Fibroblast of mammary gland (primary cell): ENCODE measurements around the gene GMDS.

ENCODE experiments used
- DNase-seq: peaks from one replicate; pipeline ENCODE4 v3.0.0-alpha.2; 2010; ENCODE audit warnings: low read depth
- H3K4me3 ChIP-seq: 2 replicates; pipeline ENCODE4 v1.5.1; 2011; ENCODE audit warnings: low read depth, mild to moderate bottlenecking, low read length, moderate library complexity; ENCODE audit not compliant: control insufficient read depth
- CTCF ChIP-seq: conservative IDR thresholded peaks from 2 replicates; pipeline ENCODE4 v1.5.1; 2011; ENCODE audit warnings: low read depth, low read length, inconsistent platforms; ENCODE audit not compliant: control insufficient read depth, insufficient read depth

GMDS gene

DNA sequence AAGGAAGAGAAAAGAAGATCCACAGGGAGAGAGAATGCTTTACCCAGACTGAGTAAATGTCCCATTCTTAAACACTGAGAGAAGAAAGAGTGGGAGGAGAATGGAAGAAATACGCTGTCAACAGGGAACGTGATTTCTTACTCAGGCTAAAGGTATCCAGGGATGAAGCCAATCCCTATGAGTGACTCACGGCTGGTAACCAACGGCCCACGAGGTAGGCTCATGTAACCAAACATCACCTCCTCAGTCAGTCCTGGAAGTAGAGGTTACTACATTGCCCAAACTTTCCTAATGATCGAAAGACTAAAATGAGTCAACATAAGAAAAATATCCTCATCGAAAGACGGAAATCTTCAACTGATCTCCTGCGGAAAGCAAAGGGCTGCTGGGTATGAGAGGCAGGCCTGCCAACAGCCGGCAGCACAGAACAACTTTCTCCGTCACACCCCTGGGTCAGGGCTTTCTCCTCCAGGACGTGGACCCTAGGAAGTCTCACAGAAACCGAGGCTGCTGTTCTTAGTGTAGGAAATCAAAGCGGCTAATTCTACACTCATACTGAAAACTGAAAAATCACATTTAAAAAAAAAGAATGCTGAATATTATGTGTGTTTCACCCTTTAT lies 292.6 kb downstream of the GMDS start:
- DNase-seq: peak; percentile 99
- no peak overlapping the region for H3K4me3 ChIP-seq
- peak; percentile 2 for TF ChIP-seq CTCF

DNA sequence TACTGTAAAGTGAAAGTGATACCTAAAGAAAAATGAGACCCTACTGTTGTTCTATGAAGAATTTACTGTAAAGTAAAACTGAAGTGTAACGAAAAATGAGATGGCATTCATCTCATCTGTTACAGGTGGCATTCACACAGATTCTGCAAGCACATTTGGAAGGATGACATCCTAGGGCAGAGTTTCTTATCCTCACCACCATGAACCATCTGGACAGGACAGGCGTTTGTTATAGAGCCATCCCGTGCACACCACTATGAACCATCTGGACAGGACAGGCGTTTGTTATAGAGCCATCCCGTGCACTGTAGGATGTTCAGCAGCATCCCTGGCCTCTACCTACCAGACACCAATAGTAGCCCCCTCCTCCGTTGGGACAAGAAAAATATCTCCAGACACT lies 294.8 kb downstream of the GMDS start:
- no peak for DNase-seq
- H3K4me3 ChIP-seq: no peak overlapping the region
- TF ChIP-seq CTCF: no peak

- H3K4me3 ChIP-seq: no peak overlapping the region
- DNase-seq: peak; percentile 81
- TF ChIP-seq CTCF: no peak
Observed at GRCh38 chr6:1949538-1949937, 295.9 kb downstream of the GMDS start.

- no peak overlapping the region for H3K4me3 ChIP-seq
- no peak for TF ChIP-seq CTCF
- DNase-seq: no peak
Observed at GRCh38 chr6:1947922-1948321, 297.5 kb downstream of the GMDS start.

GRCh38 chr6:1946583-1946982 lies 298.8 kb downstream of the GMDS start:
- TF ChIP-seq CTCF: no peak
- no peak for DNase-seq
- H3K4me3 ChIP-seq: no peak overlapping the region

DNA sequence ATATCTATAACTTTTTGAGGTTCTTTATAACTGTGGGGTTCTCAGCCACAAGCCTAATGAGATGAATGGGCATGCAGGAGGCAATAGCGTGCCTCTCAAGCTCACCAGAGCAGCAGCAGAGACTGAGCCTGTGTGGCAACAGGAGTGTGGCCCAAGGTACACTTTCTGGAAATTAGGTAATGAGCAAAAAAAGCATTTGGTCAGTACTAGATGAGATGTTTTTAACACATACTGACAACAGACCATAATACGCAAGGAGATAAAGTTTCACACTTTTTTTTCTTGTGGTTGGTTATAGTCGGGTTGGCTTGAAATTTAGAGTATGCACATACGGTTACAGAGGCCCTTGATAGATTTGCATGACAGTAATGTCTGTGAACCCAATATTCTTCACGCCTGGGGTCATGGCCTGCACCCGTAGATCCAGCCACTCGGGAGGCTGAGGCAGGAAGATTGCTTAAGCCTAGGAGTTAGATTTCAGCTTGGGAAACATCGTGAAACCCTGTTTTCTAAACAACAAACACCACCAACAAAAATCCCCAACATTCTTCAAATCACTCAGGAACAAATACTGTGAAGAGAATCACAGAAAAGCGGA lies 300.1 kb downstream of the GMDS start:
- no peak for TF ChIP-seq CTCF
- H3K4me3 ChIP-seq: no peak overlapping the region
- DNase-seq: no peak
